Endothelial cell (in vitro differentiated cells): ENCODE data around the gene CIAO3. TPM values are rescaled to one million over a fixed set of nuclear protein-coding genes. Genes with fewer than 3 reads are reported as not detected.

Experiments used
- DNase-seq: peaks from one replicate; pipeline ENCODE4 v3.0.0; 2021; ENCODE audit warnings: low spot score
- H3K27ac Mint-ChIP-seq: one replicate; pipeline ENCODE4 v1.8.0; 2021; ENCODE audit warnings: mixed read lengths, inconsistent platforms; ENCODE audit not compliant: unreplicated experiment
- H3K27me3 Mint-ChIP-seq: one replicate; pipeline ENCODE4 v1.8.0; 2021; ENCODE audit warnings: mild to moderate bottlenecking, moderate library complexity, mixed read lengths, inconsistent platforms; ENCODE audit not compliant: unreplicated experiment
- H3K36me3 Mint-ChIP-seq: one replicate; pipeline ENCODE4 v1.8.0; 2021; ENCODE audit warnings: mild to moderate bottlenecking, low read depth, mixed read lengths, inconsistent platforms; ENCODE audit not compliant: unreplicated experiment
- H3K4me1 Mint-ChIP-seq: one replicate; pipeline ENCODE4 v1.8.0; 2021; ENCODE audit warnings: mild to moderate bottlenecking, mixed read lengths, inconsistent platforms; ENCODE audit not compliant: unreplicated experiment
- H3K4me3 Mint-ChIP-seq: one replicate; pipeline ENCODE4 v1.8.0; 2021; ENCODE audit warnings: mild to moderate bottlenecking, mixed read lengths, inconsistent platforms; ENCODE audit not compliant: unreplicated experiment
- H3K9me3 Mint-ChIP-seq: one replicate; pipeline ENCODE4 v1.8.0; 2021; ENCODE audit warnings: mixed read lengths, inconsistent platforms; ENCODE audit not compliant: unreplicated experiment
- CTCF ChIP-seq: fragments of 200-600 bp; sonication (generic); IDR thresholded peaks from one replicate; pipeline ENCODE4 v1.5.0; 2021; ENCODE audit warnings: antibody characterized with exemption; ENCODE audit not compliant: unreplicated experiment
- total RNA-seq: library from RNA; stranded (reverse); fragmentation: NEBNext Ultra II Directional; extraction: Animal tissue kit (Norgen Biotek cat#: 25700); gene quantifications from one replicate; pipeline ENCODE4 v1.2.1, GENCODE V29; 2021; ENCODE audit not compliant: unreplicated experiment

The CIAO3 gene
- total RNA-seq, 1 donor from 2014 or later = 51.0 TPM

GRCh38 chr16:732332-732731 lies 8.5 kb downstream of the CIAO3 start:
- H3K4me1 Mint-ChIP-seq = peaks cover 6% of the 10 kb centered on the region
- peaks cover 5% of the 10 kb centered on the region for H3K27me3 Mint-ChIP-seq
- H3K4me3 Mint-ChIP-seq = no peak overlapping the region
- no peaks in the 10 kb centered on the region for H3K9me3 Mint-ChIP-seq
- no peak for DNase-seq
- TF ChIP-seq CTCF = no peak
- peaks cover 19% of the 10 kb centered on the region for H3K36me3 Mint-ChIP-seq
- no peak overlapping the region for H3K27ac Mint-ChIP-seq

GRCh38 chr16:730666-731509 lies 9.9 kb downstream of the CIAO3 start:
- H3K36me3 Mint-ChIP-seq = peaks cover 16% of the 10 kb centered on the region
- no peaks in the 10 kb centered on the region for H3K4me1 Mint-ChIP-seq
- no peak for TF ChIP-seq CTCF
- H3K4me3 Mint-ChIP-seq = no peak overlapping the region
- peaks cover 8% of the 10 kb centered on the region for H3K27me3 Mint-ChIP-seq
- no peaks in the 10 kb centered on the region for H3K9me3 Mint-ChIP-seq
- no peak overlapping the region for H3K27ac Mint-ChIP-seq
- no peak for DNase-seq

GRCh38 chr16:729768-730665 lies 10.8 kb downstream of the CIAO3 start:
- H3K36me3 Mint-ChIP-seq = peaks cover 10% of the 10 kb centered on the region
- peaks cover 5% of the 10 kb centered on the region for H3K27me3 Mint-ChIP-seq
- no peak overlapping the region for H3K4me3 Mint-ChIP-seq
- no peaks in the 10 kb centered on the region for H3K4me1 Mint-ChIP-seq
- no peak for TF ChIP-seq CTCF
- no peaks in the 10 kb centered on the region for H3K9me3 Mint-ChIP-seq
- no peak for DNase-seq
- H3K27ac Mint-ChIP-seq = no peak overlapping the region

- Mint-ChIP-seq H3K36me3 (peaks cover 10% of the 10 kb centered on the region), H3K27me3 (peaks cover 5% of the 10 kb centered on the region), H3K4me3 (no peak overlapping the region), H3K9me3 (no peaks in the 10 kb centered on the region), H3K4me1 (no peaks in the 10 kb centered on the region), H3K27ac (no peak overlapping the region)
- no peak for DNase-seq
- no peak for TF ChIP-seq CTCF
Measured at GRCh38 chr16:728890-729744, 11.7 kb downstream of the CIAO3 start.
